ENCODE measurements around the gene CFAP45.
"Not testable (repeated sequence)": the region's sequence is repeated elsewhere in the genome, so short reads cannot be mapped to it uniquely, and the experiment has no call there.

CFAP45 gene

GRCh38 chr1:159904036-159904435 is 4.1 kb upstream of the CFAP45 start:
- DNase-seq (ENCODE audit: low read depth in 2 of 2) = not testable (repeated sequence)

DNA sequence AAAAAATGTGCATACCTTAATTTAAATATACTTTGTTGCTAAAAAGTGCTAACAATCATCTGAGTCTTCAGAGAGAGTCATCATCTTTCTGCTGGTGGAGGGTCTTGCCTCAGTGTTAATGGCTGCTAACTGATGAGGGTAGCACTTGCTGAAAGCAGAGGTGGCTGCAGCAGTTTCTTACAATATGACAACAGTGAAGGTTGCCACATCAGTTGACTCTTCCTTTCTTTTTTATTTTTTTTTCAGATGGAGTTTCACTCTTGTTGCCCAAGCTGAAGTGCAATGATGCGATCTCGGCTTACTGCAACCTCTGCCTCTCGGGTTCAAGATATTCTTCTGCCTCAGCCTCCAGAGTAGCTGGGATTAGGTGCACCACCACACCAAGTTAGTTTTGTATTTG is 2.6 kb upstream of the CFAP45 start:
- no peak for DNase-seq (ENCODE audit: low read depth in 2 of 2)

DNA sequence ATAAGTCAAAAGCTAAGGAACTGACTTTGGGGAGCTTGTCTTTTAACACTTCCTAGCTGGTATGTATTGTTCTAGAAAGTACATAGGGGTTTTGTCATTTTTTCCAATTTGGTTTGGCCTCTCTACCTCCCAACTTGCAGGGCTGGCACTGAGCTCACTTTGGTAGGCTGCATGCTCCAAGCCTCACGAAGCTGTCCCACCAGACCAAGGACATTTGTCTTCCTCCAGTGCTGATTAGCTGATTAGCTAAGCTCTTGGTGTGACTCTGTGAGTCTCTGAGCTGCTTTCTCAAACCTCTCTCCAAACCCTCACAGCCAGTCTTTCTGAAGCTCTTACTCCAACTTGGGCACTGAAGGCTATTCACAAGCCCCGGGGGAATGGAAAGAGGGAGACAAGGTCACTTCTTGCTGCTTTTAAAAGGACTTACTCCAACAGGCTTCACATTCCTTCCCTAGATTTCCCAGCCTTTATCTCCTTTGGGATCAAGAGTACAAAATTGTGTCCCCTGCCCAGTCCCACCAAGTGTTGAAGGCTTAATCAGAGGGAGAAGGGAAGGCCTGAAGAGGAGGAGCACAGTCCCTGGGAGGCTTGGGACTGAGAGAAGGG is 893 bp upstream of the CFAP45 start:
- no peak for DNase-seq (ENCODE audit: low read depth in 2 of 2)

GRCh38 chr1:159899634-159900033 is 331 bp downstream of the CFAP45 start:
- not testable (repeated sequence) for DNase-seq (ENCODE audit: low read depth in 2 of 2)

DNA sequence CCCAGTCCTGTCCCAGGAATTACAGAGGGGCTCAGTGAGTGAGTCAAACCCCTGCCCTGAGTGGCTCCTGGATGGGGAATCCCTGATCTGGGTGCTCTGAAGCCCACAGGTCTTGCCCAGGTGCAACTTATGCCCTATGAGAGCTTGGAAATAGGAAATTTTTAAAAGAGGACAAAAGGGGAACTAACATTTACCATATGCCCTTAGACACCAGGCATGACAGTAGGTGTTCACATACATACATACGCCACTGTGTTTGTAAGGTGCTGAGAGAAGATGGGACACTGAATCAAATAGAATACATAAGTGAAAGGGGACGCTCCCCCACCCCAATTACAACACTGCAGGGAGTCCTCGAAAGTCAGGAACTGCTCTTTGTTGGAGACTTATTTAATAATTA is 1.4 kb downstream of the CFAP45 start:
- no peak for DNase-seq (ENCODE audit: low read depth in 2 of 2)

- no peak for DNase-seq (ENCODE audit: low read depth in 2 of 2)
These were observed 2.0 kb downstream of the CFAP45 start for GRCh38 chr1:159897962-159898361.

DNA sequence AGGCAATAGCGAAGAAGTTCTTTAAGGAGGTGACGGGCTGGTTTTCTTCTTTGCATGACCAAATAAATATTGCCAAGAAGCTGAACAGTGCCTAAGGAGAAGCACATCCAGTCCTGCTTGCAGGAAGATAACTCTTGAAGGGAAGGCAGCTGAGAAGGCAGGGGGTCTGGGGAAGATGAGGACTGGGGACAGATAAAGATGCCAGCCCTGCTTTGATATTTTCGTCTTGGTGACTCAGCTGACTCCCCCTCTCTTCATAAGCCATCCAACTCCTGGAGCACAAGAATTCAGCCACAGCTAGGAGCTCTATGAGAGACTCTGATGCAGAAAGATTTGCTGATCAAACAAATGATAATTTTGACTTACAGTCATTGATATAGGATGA is 3.4 kb downstream of the CFAP45 start:
- no peak for DNase-seq (ENCODE audit: low read depth in 2 of 2)

DNA sequence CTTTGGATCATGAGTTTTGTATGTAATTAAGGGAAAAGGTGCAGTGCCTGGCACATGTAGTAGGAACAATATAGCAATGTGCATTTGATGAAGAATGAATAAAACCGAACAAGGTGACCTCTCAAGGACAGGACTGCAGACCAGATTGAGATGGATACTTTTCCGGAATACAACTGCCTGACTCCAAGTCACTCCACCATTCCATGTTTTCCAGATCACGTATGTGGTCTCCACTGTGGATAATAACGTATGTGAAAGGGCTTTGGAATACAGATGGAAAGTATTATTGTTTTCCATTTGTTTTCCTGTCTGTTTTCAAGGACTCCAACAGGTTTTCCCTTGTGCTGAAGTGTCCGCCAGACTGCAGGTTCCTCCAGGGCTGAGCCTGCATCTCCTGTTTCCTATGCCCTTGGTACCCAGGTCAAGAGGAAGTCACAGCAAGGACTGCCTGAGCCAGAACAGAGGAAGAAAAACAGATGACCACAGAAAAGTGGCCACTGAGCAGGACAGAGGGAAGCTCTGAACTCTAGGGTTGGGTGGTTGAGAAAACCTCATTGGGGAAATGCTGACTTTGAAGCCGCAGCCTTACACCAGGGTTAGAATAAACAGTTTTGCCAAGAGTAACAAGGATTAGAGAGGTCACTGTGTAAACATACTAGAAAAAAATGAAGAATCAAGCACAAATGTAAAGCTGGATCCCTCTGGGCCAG is 4.0 kb downstream of the CFAP45 start:
- DNase-seq (ENCODE audit: low read depth in 2 of 2) = no peak

GRCh38 chr1:159895286-159895685 is 4.7 kb downstream of the CFAP45 start:
- DNase-seq (ENCODE audit: low read depth in 2 of 2) = no peak

- no peak for DNase-seq (ENCODE audit: low read depth in 2 of 2)
These were observed 7.0 kb downstream of the CFAP45 start for GRCh38 chr1:159892944-159893343.

DNA sequence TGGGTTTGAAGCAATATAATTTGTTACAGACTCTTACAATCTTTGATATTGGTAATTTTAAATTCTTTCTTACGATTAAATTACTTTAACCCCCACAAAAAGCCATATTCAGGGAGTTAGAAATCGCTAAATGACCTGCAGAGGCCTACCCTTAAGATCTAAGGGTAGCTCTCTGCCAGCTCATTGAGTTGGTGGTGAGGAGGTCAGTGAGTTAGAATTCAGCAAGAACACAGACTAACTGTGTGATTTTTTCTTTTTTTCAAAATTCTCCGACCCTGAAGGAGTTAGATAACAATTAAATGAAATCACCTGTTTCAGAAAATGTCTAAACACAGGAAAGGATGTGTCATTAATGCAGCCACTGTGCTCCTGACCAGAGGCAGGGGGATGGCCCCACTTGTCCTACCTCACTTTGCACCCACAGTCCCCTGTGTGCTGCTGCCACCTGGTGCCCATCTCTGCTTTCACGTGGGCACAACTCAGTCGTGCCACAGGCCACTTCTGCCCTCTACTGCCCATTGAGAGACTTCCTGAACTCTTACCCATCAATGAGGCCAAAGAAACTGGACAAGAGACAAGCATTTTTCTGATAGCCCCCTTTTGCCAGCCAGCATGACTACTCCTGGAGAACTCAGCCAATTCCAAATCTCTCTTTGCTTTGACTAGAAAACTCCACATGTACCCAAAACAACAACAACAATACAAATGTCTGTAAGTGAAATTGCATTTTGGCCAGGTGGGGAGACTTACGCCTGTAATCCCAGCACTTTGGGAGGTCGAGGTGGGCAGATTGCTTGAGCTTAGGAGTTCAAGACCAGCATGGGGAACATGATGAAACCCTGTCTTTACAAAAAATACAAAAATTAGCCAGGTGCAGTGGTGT is 8.4 kb downstream of the CFAP45 start:
- peak; percentile 49 to 53 for DNase-seq (ENCODE audit: low read depth in 2 of 2)

DNA sequence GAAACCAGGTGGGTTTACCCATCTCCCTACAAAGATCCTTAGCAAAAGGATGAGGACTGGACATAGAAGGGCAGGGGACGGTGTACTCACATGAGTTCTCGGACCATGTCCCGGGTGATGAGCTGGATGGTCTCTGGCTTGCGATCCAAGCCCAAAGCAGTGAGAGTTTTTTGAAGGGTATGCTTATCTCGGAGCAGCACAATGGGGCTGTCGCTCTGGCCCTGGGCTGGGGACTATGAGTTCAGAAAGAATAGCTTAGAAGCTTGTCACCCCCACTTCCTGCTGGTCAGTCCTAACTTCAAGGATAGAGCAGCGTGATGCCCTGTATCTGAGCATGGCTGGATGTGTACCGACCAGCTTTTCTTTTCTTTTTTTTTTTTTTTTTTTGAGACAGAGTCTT is 9.6 kb downstream of the CFAP45 start:
- no peak for DNase-seq (ENCODE audit: low read depth in 2 of 2)

GRCh38 chr1:159889821-159890252 is 10.1 kb downstream of the CFAP45 start:
- peak; percentile 76 to 79 for DNase-seq (ENCODE audit: low read depth in 2 of 2)

GRCh38 chr1:159889202-159889601 is 10.8 kb downstream of the CFAP45 start:
- no peak for DNase-seq (ENCODE audit: low read depth in 2 of 2)

GRCh38 chr1:159884296-159884695 is 15.7 kb downstream of the CFAP45 start:
- DNase-seq (ENCODE audit: low read depth in 2 of 2) = no peak

DNA sequence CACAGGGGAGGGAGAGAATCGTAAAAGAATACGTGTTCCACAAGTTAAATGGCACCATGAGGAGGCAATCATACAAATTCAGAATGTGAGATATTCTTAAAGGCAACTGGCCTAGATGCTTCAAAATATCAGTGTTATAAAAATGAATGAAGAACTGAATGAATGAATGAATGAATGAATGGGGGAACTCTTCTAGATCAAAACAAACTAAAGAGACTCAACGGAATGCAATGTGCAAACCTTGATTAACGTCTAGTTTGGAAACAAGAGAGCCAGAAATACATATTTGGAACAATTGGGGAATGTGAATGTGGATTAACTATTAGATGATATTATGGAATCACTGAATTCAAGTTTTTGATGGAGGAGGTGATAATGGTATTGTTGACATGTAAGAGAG is 16.8 kb downstream of the CFAP45 start:
- no peak for DNase-seq (ENCODE audit: low read depth in 2 of 2)

GRCh38 chr1:159882527-159882862 is 17.5 kb downstream of the CFAP45 start:
- DNase-seq (ENCODE audit: low read depth in 2 of 2) = no peak

DNA sequence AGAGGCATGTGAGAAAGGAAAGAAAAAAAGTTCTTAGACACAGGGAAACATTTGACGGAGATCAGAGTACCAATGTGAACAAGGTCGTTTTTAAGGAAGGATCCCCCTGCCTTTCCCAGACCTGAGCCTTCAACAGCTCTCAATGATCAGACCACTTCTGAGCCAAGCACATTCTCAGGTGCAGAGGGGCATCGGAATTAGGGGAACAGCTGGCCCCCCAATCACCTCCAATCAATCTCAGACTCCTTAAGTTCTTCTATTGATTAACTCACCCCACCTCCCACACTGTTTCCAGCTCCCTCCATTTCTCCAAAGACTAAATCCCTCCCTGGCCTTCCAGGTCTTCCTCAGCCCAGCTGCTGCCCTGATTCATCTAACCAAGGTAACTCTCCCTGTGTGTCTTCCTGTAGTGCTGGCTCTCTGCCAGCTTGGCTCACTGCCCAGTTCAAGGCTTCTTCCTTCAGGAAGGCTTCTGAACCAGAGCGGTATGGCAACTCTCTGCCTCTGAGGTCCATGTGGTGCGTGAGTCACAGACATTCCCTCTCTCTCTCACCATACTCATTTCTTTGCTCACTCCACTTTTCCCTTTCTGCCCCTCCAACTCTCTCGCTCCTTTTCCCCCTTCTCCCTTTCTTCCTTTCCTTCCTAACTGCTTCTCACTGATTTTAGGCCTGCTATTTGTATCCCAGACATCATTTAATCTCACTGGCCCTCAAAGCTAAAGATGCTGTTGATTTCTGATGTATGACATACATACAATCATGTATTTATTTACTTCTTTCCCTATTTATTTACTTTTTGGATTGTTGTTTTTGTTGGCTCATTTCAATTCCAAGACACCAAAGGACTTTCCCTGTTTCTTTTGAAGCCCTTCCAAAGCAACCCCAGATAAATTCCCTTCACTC is 18.1 kb downstream of the CFAP45 start:
- peak; percentile 92 to 93 for DNase-seq (ENCODE audit: low read depth in 2 of 2)

GRCh38 chr1:159880430-159880829 is 19.5 kb downstream of the CFAP45 start:
- no peak for DNase-seq (ENCODE audit: low read depth in 2 of 2)

GRCh38 chr1:159879977-159880376 is 20.0 kb downstream of the CFAP45 start:
- peak; percentile 30 to 33 for DNase-seq (ENCODE audit: low read depth in 2 of 2)

GRCh38 chr1:159879136-159879535 is 20.8 kb downstream of the CFAP45 start:
- no peak for DNase-seq (ENCODE audit: low read depth in 2 of 2)
